WTC11 (cell line): ENCODE data around the gene STPG2. TPM values are rescaled to one million over a fixed set of nuclear protein-coding genes. Genes with fewer than 3 reads are reported as not detected.

Experiments used
- ATAC-seq: fragments of 200-7000 bp; cut with Tn5 transposase; 2 replicates; pipeline ENCODE4 v1.10.0; 2021; ENCODE audit warnings: mild to moderate bottlenecking, moderate library complexity
- CTCF ChIA-PET: fragments of 300-600 bp; sonication (Branson Sonifier 250); formaldehyde crosslinking; loops from one replicate; lab custom pipeline; 2021; ENCODE audit warnings: antibody characterized with exemption; lab: Charles Lee
- POLR2A ChIA-PET: fragments of 350-600 bp; sonication (Branson Sonifier 250); formaldehyde crosslinking; loops from one replicate; lab custom pipeline; 2021; ENCODE audit warnings: antibody characterized with exemption; lab: Charles Lee
- DNase-seq: peaks from one replicate; pipeline ENCODE4 v3.0.0; 2021; ENCODE audit warnings: low spot score
- H3K27ac Mint-ChIP-seq: 2 replicates; pipeline ENCODE4 v1.8.0; 2021; ENCODE audit warnings: mixed read lengths
- H3K27me3 Mint-ChIP-seq: 2 replicates; pipeline ENCODE4 v1.8.0; 2021; ENCODE audit warnings: low read depth, mild to moderate bottlenecking, moderate library complexity, mixed read lengths
- H3K36me3 Mint-ChIP-seq: 2 replicates; pipeline ENCODE4 v1.8.0; 2021; ENCODE audit warnings: mixed read lengths
- H3K4me1 Mint-ChIP-seq: 2 replicates; pipeline ENCODE4 v1.8.0; 2022; ENCODE audit warnings: mixed read lengths
- H3K4me3 Mint-ChIP-seq: 2 replicates; pipeline ENCODE4 v1.8.0; 2021; ENCODE audit warnings: mild to moderate bottlenecking, moderate library complexity, mixed read lengths
- H3K9me3 Mint-ChIP-seq: 2 replicates; pipeline ENCODE4 v1.8.0; 2021; ENCODE audit warnings: mixed read lengths
- AFF4 ChIP-seq: sonication (generic); formaldehyde crosslinking; IDR thresholded peaks from 2 replicates; pipeline ENCODE4 v1.8.1; 2023; ENCODE audit warnings: mild to moderate bottlenecking, missing genetic modification reagents, borderline replicate concordance
- ARID4B ChIP-seq: sonication (generic); formaldehyde crosslinking; IDR thresholded peaks from 2 replicates; pipeline ENCODE4 v1.8.0; 2023; ENCODE audit warnings: missing genetic modification reagents, mild to moderate bottlenecking, borderline replicate concordance
- ATF1 ChIP-seq: sonication (generic); formaldehyde crosslinking; IDR thresholded peaks from 2 replicates; pipeline ENCODE4 v1.8.1; 2023; ENCODE audit warnings: mild to moderate bottlenecking, moderate library complexity, missing genetic modification reagents
- ATF6 ChIP-seq: sonication (generic); formaldehyde crosslinking; IDR thresholded peaks from 2 replicates; pipeline ENCODE4 v1.8.1; 2023; ENCODE audit warnings: mild to moderate bottlenecking, missing genetic modification reagents
- CREB1 ChIP-seq: sonication (generic); formaldehyde crosslinking; IDR thresholded peaks from 2 replicates; pipeline ENCODE4 v1.8.0; 2023; ENCODE audit warnings: mild to moderate bottlenecking, missing genetic modification reagents
- CTCF ChIP-seq: fragments of 200-600 bp; IDR thresholded peaks from 2 replicates; pipeline ENCODE4 v1.8.0; 2022; ENCODE audit warnings: antibody characterized with exemption
- E2F4 ChIP-seq: sonication (generic); formaldehyde crosslinking; IDR thresholded peaks from 2 replicates; pipeline ENCODE4 v1.8.1; 2022; ENCODE audit warnings: low read depth, mild to moderate bottlenecking, moderate library complexity, missing genetic modification reagents, borderline replicate concordance
- E2F5 ChIP-seq: sonication (generic); formaldehyde crosslinking; IDR thresholded peaks from 2 replicates; pipeline ENCODE4 v1.8.1; 2022; ENCODE audit warnings: mild to moderate bottlenecking, moderate library complexity, missing genetic modification reagents
- EMX1 ChIP-seq: fragments of 250-450 bp; sonication (Bioruptor Pico); IDR thresholded peaks from 2 replicates; pipeline ENCODE4 v1.8.0; 2021; ENCODE audit warnings: mild to moderate bottlenecking
- ESRRA ChIP-seq: sonication (generic); formaldehyde crosslinking; IDR thresholded peaks from 2 replicates; pipeline ENCODE4 v1.8.1; 2022; ENCODE audit warnings: mild to moderate bottlenecking, missing genetic modification reagents, borderline replicate concordance
- FOXP1 ChIP-seq: sonication (generic); formaldehyde crosslinking; IDR thresholded peaks from 2 replicates; pipeline ENCODE4 v1.8.0; 2022; ENCODE audit warnings: missing genetic modification reagents, mild to moderate bottlenecking, moderate library complexity, borderline replicate concordance
- HMGXB4 ChIP-seq: sonication (generic); formaldehyde crosslinking; IDR thresholded peaks from 2 replicates; pipeline ENCODE4 v1.8.1; 2023; ENCODE audit warnings: mild to moderate bottlenecking, moderate library complexity, missing genetic modification reagents
- MXD4 ChIP-seq: fragments of 250-450 bp; sonication (Bioruptor Pico); IDR thresholded peaks from 2 replicates; pipeline ENCODE4 v1.8.0; 2021; ENCODE audit warnings: mild to moderate bottlenecking, moderate library complexity, borderline replicate concordance
- NR1H2 ChIP-seq: sonication (generic); formaldehyde crosslinking; IDR thresholded peaks from 2 replicates; pipeline ENCODE4 v1.9.0; 2021; ENCODE audit warnings: mild to moderate bottlenecking, moderate library complexity, missing genetic modification reagents
- OVOL2 ChIP-seq: fragments of 250-450 bp; sonication (Bioruptor Pico); IDR thresholded peaks from 2 replicates; pipeline ENCODE4 v1.9.0; 2021; ENCODE audit warnings: mild to moderate bottlenecking, borderline replicate concordance
- PREB ChIP-seq: sonication (generic); formaldehyde crosslinking; IDR thresholded peaks from 2 replicates; pipeline ENCODE4 v1.8.1; 2022; ENCODE audit warnings: mild to moderate bottlenecking, missing genetic modification reagents, moderate library complexity, borderline replicate concordance
- SMAD3 ChIP-seq: sonication (generic); formaldehyde crosslinking; IDR thresholded peaks from 2 replicates; pipeline ENCODE4 v1.8.0; 2022; ENCODE audit warnings: missing genetic modification reagents, mild to moderate bottlenecking, borderline replicate concordance
- ZNF263 ChIP-seq: sonication (generic); formaldehyde crosslinking; IDR thresholded peaks from 2 replicates; pipeline ENCODE4 v1.8.1; 2022; ENCODE audit warnings: low read depth, mild to moderate bottlenecking, moderate library complexity, missing genetic modification reagents
- total RNA-seq: library from RNA; stranded (reverse); gene quantifications from 3 replicates; pipeline ENCODE4 v1.2.3, GENCODE V29; 2021

Gene STPG2
- total RNA-seq, 1 experiment from 2014 or later, result 0.17 TPM

- no peak for TF ChIP-seq SMAD3 (CRISPR knock-in tag)
- no peak for TF ChIP-seq PREB (CRISPR knock-in tag)
These were observed 33.3 kb upstream of the STPG2 start (continued) for GRCh38 chr4:98176531-98176930.

GRCh38 chr4:98170035-98170434, 26.8 kb upstream of the STPG2 start:
- ATAC-seq (no peak), DNase-seq (no peak)
- H3K9me3 Mint-ChIP-seq, result peaks cover 9% of the 10 kb centered on the region
- no peak overlapping the region for H3K4me3 Mint-ChIP-seq
- no peak overlapping the region for H3K27ac Mint-ChIP-seq
- H3K4me1 Mint-ChIP-seq, result peaks cover 13% of the 10 kb centered on the region
- POLR2A ChIA-PET, result no interaction called here
- no peaks in the 10 kb centered on the region; the same call in 1 of the 2 replicates for H3K27me3 Mint-ChIP-seq
- no peaks in the 10 kb centered on the region; the same call in none of the 2 replicates for H3K36me3 Mint-ChIP-seq
- CTCF ChIA-PET, result interaction anchor here (1.2 kb wide), 1 partner anchor 27 kb away, joined by 4 read pairs; the partner anchor contains the start of gene STPG2
- TF ChIP-seq MXD4, result no peak
- TF ChIP-seq E2F4 (CRISPR knock-in tag), result no peak
- no peak for TF ChIP-seq ATF6 (CRISPR knock-in tag)
- no peak for TF ChIP-seq EMX1 (CRISPR knock-in tag)
- TF ChIP-seq ATF1, result no peak
- TF ChIP-seq CTCF, result no peak
- TF ChIP-seq FOXP1, result no peak
- TF ChIP-seq ESRRA (CRISPR knock-in tag), result no peak
- TF ChIP-seq OVOL2 (CRISPR knock-in tag), result no peak
- no peak for TF ChIP-seq CREB1 (CRISPR knock-in tag)
- no peak for TF ChIP-seq NR1H2 (CRISPR knock-in tag)
- TF ChIP-seq AFF4, result no peak
- TF ChIP-seq ARID4B (CRISPR knock-in tag), result no peak
- no peak for TF ChIP-seq E2F5 (CRISPR knock-in tag)
- TF ChIP-seq ZNF263 (CRISPR knock-in tag), result no peak
- no peak for TF ChIP-seq HMGXB4 (CRISPR knock-in tag)
